Parathyroid adenoma (tissue), 2 donors: ENCODE results near the gene TGFB2.

Experiments
- H2AFZ ChIP-seq: fragments of 300-600 bp; sonication (generic); one replicate; pipeline ENCODE4 v1.7.0; 2017; ENCODE audit warnings: antibody characterized with exemption, mild to moderate bottlenecking
- H3K27ac ChIP-seq: fragments of 300-600 bp; sonication (generic); one replicate; pipeline ENCODE4 v1.7.0; 2017
- H3K27me3 ChIP-seq: fragments of 300-600 bp; sonication (generic); one replicate; pipeline ENCODE4 v1.7.0; 2017; ENCODE audit warnings: low read length; ENCODE audit not compliant: control insufficient read depth, insufficient read depth
- H3K36me3 ChIP-seq: fragments of 300-600 bp; sonication (generic); one replicate; pipeline ENCODE4 v1.7.0; 2017; ENCODE audit warnings: low read length; ENCODE audit not compliant: control insufficient read depth, insufficient read depth
- H3K4me1 ChIP-seq: fragments of 300-600 bp; sonication (generic); one replicate; pipeline ENCODE4 v1.7.0; 2017; ENCODE audit warnings: control low read depth
- H3K4me2 ChIP-seq: fragments of 300-600 bp; sonication (generic); one replicate; pipeline ENCODE4 v1.7.0; 2017; ENCODE audit warnings: low read length
- H3K4me3 ChIP-seq: fragments of 300-600 bp; sonication (generic); one replicate; pipeline ENCODE4 v1.7.0; 2017; ENCODE audit warnings: low read depth, low read length
- H3K79me2 ChIP-seq: fragments of 300-600 bp; sonication (generic); one replicate; pipeline ENCODE4 v1.7.0; 2017; ENCODE audit warnings: control low read depth
- H3K9ac ChIP-seq: fragments of 300-600 bp; sonication (generic); one replicate; pipeline ENCODE4 v1.7.0; 2017; ENCODE audit warnings: mild to moderate bottlenecking
- H3K9me3 ChIP-seq: fragments of 300-600 bp; sonication (generic); one replicate; pipeline ENCODE4 v1.7.0; 2017; ENCODE audit warnings: low read length; ENCODE audit not compliant: control insufficient read depth
- CTCF ChIP-seq: fragments of 300-600 bp; sonication (generic); IDR thresholded peaks from one replicate; pipeline ENCODE4 v1.7.0; 2017; ENCODE audit warnings: antibody characterized with exemption, mild to moderate bottlenecking
- donor health status: primary hyperparathyroidism.

TGFB2 gene

GRCh38 chr1:218350035-218350525 lies 4.9 kb downstream of the TGFB2 start:
- TF ChIP-seq CTCF = no peak
- no peaks in the 10 kb centered on the region for H3K4me1 ChIP-seq
- no peak overlapping the region for H3K9ac ChIP-seq
- H3K4me3 ChIP-seq = no peak overlapping the region
- no peaks in the 10 kb centered on the region for H3K9me3 ChIP-seq
- no peak overlapping the region for H2AFZ ChIP-seq
- H3K27me3 ChIP-seq = no peaks in the 10 kb centered on the region
- H3K79me2 ChIP-seq = no peaks in the 10 kb centered on the region
- H3K36me3 ChIP-seq = no peaks in the 10 kb centered on the region
- no peak overlapping the region for H3K27ac ChIP-seq
- no peak overlapping the region for H3K4me2 ChIP-seq

GRCh38 chr1:218350801-218351266 lies 5.7 kb downstream of the TGFB2 start:
- Histone ChIP-seq H3K4me2 (no peak overlapping the region), H3K9ac (no peak overlapping the region), H3K36me3 (no peaks in the 10 kb centered on the region), H3K79me2 (no peaks in the 10 kb centered on the region), H3K27ac (no peak overlapping the region), H3K27me3 (no peaks in the 10 kb centered on the region), H3K9me3 (no peaks in the 10 kb centered on the region), H2AFZ (no peak overlapping the region), H3K4me3 (no peak overlapping the region), H3K4me1 (no peaks in the 10 kb centered on the region)
- TF ChIP-seq CTCF = no peak

- Histone ChIP-seq H3K79me2 (no peaks in the 10 kb centered on the region), H3K9me3 (no peaks in the 10 kb centered on the region), H2AFZ (no peak overlapping the region), H3K4me3 (no peak overlapping the region), H3K27me3 (no peaks in the 10 kb centered on the region), H3K9ac (no peak overlapping the region), H3K27ac (no peak overlapping the region), H3K4me1 (no peaks in the 10 kb centered on the region), H3K36me3 (no peaks in the 10 kb centered on the region), H3K4me2 (no peak overlapping the region)
- no peak for TF ChIP-seq CTCF
These were observed 6.4 kb downstream of the TGFB2 start for GRCh38 chr1:218351391-218352074.

- no peaks in the 10 kb centered on the region for H3K36me3 ChIP-seq
- H3K4me1 ChIP-seq = no peaks in the 10 kb centered on the region
- no peaks in the 10 kb centered on the region for H3K9me3 ChIP-seq
- TF ChIP-seq CTCF = no peak
- no peak overlapping the region for H3K4me3 ChIP-seq
- H3K27ac ChIP-seq = no peak overlapping the region
- H3K9ac ChIP-seq = no peak overlapping the region
- no peaks in the 10 kb centered on the region for H3K27me3 ChIP-seq
- H2AFZ ChIP-seq = no peak overlapping the region
- no peaks in the 10 kb centered on the region for H3K79me2 ChIP-seq
- H3K4me2 ChIP-seq = no peak overlapping the region
These were observed 6.9 kb downstream of the TGFB2 start for GRCh38 chr1:218352075-218352438.

GRCh38 chr1:218353656-218354055 lies 8.5 kb downstream of the TGFB2 start:
- Histone ChIP-seq H3K9ac (no peak overlapping the region), H3K27ac (no peak overlapping the region), H3K4me2 (no peak overlapping the region), H3K36me3 (no peaks in the 10 kb centered on the region), H3K4me3 (no peak overlapping the region), H2AFZ (no peak overlapping the region), H3K79me2 (no peaks in the 10 kb centered on the region), H3K27me3 (no peaks in the 10 kb centered on the region), H3K4me1 (no peaks in the 10 kb centered on the region), H3K9me3 (no peaks in the 10 kb centered on the region)
- no peak for TF ChIP-seq CTCF
